Testis (tissue), 2 donors: ENCODE measurements around the gene HDAC8.

Experiments
- CTCF ChIP-seq, 3 experiments: fragments of 450-650 bp in 2 of 3; fragments of 200-600 bp in 1 of 3; sonication (generic) in 1 of 3; IDR thresholded peaks; one replicate each; pipeline ENCODE4 v1.5.1; 2016 to 2019; ENCODE audit warnings: antibody characterized with exemption in 3 of 3, mild to moderate bottlenecking in 2 of 3, moderate library complexity in 1 of 3
- POLR2A ChIP-seq: fragments of 450-650 bp; IDR thresholded peaks from one replicate; pipeline ENCODE4 v1.6.1; 2017; ENCODE audit warnings: antibody characterized with exemption, mild to moderate bottlenecking, moderate library complexity

GRCh38 chrX:72381439-72382201, 191.0 kb downstream of the HDAC8 start:
- TF ChIP-seq POLR2A: no peak
- no peak for TF ChIP-seq CTCF (IDR thresholded peaks at IDR 0.05)
